Breast epithelium (tissue), 3 donors: Measurements from ENCODE around the gene DNASE1L1.

Source experiments
- CTCF ChIP-seq, 3 donors: fragments of 450-650 bp; IDR thresholded peaks; one replicate each; pipeline ENCODE4 v1.5.1; 2016 to 2017; ENCODE audit warnings: antibody characterized with exemption in 3 of 3, mild to moderate bottlenecking in 3 of 3, moderate library complexity in 3 of 3
- POLR2A ChIP-seq: fragments of 450-650 bp; IDR thresholded peaks from one replicate; pipeline ENCODE4 v1.6.1; 2016; ENCODE audit warnings: antibody characterized with exemption, mild to moderate bottlenecking, moderate library complexity

- no peak for TF ChIP-seq CTCF (IDR thresholded peaks at IDR 0.05)
- TF ChIP-seq POLR2A = no peak
These were observed 23.2 kb upstream of the DNASE1L1 start for GRCh38 chrX:154432210-154432609.
